GM18526 (cell line): Measurements from ENCODE around the gene SPAG8.

Experiments used
- POLR2A ChIP-seq: IDR thresholded peaks from 3 replicates; pipeline ENCODE4 v1.6.1; 2011; ENCODE audit not compliant: insufficient read length; ENCODE audit errors: extremely low read depth

SPAG8 gene

DNA sequence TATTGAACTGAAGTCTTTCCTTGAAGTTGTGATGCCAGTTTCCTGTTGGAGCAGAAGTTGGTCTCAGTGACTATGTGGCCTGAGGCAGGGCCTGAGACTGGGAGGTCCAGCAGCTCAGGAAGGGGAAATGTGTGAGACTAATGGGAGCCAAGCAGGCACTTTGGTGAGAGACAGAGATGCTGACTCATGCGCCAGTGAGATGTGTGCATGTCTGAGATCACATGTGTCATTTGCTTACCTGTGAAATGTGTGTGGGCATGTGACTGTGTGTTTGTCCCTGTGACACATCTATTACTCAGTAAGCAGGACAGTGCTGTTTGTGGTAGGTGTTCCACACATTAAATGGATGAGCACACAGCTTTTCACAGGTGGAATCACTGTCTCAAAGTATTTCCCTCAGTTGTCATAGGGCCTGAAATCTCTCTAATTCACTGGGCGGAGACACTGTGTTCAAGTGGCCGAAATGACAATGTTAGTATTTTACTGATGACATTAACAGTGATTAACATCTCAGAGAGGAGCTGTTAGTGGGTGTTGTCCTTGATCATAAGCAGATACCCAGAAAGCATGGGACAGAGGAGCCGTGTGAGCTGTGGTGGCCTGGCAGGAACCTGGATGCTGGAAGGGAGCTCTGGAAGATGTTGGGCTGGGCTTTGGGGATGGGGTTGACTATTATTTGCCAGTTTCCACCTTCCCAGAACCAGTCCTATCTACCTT, 13.2 kb downstream of the SPAG8 start:
- no peak for TF ChIP-seq POLR2A

DNA sequence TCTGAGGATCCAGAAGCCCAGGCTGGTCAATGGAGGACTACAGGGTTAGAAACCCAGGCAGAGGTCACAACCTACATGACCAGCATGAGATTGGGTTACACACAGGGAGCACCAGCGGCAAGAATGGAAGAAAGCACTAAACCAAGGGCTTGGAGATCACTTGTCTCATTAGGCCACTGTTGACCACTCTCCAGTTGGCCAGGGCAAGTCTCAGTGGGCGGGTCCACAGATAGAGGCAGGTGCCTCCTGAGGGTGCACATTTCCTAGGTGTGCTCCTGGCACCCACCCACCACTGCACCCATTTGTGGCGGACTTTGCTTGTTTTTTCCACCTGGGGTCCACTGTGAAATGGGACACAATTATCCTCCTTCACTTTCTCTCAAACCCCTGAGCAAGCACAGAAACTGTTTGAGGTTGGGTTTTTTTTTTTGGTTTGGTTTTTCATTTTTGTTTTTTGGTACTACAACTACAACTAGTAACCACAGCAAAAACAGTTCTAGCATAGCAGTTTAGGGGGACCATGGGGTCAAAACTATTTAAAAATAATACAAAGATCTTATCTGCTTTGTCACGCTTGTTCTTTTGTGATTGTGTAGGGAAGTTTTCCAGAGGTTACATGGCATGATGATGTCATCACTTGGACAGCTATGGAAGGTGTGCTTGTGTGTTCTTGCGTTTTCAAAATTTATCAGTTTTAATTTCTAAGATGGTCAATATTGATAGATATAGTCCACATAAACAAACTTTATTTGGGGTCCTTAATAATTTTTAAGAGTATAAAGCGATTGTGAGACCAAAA, 14.6 kb downstream of the SPAG8 start:
- no peak for TF ChIP-seq POLR2A

DNA sequence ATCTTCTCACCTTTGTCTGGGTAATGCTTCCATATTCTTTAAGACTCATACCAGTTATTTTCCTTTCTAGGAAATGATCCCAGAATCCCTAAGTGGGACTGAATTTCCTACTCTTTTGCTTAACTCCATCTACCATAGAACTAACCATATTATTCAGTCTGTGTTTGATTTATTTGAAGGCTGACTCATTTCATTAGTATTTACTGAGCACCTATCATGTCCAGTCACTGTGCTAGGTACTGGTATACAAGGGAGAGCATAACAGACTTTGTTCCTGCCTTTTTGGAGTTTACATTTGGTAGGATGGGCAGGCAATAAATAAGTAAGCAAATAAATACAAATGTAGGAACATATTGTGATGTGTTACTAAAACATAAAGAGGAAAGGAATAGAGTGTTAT, 16.4 kb downstream of the SPAG8 start:
- TF ChIP-seq POLR2A, result no peak

DNA sequence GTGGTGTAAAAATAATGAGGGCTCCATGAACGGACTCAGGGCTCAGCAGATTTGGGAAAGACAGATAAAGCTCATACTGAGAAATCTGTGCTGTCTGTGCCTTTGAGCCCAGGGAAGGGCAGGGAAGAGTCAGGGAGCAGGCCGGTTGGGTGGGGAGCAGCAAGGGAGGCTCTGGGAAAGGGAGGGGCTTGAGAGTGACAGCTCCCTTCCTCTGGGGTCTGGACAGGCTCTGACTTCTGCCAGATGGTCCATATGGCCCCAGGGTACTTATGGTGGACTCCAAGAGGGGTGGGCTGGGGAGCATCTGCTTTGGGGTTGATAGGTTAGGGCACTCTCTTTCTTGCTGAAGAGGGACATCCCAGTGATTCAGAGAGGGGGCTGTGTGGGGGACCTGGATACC, 18.6 kb downstream of the SPAG8 start:
- no peak for TF ChIP-seq POLR2A

DNA sequence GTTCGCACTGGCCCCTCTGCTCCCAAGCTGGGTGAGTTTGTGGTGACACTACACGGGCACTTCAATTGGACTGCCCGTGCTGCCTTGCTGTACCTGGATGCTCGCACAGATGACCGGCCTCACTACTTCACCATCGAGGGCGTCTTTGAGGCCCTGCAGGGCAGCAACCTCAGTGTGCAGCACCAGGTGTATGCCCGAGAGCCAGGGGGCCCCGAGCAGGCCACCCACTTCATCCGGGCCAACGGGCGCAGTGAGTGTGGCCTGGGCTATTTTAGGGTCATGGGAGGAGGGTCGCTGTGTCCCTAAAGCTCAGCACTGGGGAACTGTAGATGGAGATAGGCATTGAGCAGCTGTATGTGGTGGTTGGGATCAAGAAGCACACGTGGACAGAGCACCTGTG, 19.2 kb downstream of the SPAG8 start:
- TF ChIP-seq POLR2A, result no peak

DNA sequence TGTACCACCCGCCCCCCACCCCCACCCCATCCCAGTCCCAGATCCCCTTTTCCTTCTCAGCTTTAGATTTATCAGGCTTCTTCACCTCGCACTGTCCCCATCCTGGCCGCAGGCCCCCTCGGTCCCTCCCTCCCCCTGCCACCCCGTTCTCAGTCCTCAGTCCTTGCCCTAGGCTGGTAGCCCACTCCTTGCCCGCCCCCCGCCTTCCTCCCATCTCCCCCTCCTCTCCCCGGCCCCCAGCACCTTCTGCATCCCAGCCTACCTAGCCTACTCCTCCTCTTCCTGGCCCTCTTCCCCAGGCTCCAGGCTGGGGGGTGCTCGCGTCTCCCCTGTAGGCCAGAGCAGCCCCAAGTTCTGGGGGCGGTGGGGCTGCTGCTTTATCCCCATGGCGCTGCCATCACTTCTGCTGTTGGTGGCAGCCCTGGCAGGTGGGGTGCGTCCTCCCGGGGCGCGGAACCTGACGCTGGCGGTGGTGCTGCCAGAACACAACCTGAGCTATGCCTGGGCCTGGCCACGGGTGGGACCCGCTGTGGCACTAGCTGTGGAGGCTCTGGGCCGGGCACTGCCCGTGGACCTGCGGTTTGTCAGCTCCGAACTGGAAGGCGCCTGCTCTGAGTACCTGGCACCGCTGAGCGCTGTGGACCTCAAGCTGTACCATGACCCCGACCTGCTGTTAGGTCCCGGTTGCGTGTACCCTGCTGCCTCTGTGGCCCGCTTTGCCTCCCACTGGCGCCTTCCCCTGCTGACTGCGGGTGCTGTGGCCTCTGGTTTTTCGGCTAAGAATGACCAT, 19.8 kb downstream of the SPAG8 start:
- no peak for TF ChIP-seq POLR2A

DNA sequence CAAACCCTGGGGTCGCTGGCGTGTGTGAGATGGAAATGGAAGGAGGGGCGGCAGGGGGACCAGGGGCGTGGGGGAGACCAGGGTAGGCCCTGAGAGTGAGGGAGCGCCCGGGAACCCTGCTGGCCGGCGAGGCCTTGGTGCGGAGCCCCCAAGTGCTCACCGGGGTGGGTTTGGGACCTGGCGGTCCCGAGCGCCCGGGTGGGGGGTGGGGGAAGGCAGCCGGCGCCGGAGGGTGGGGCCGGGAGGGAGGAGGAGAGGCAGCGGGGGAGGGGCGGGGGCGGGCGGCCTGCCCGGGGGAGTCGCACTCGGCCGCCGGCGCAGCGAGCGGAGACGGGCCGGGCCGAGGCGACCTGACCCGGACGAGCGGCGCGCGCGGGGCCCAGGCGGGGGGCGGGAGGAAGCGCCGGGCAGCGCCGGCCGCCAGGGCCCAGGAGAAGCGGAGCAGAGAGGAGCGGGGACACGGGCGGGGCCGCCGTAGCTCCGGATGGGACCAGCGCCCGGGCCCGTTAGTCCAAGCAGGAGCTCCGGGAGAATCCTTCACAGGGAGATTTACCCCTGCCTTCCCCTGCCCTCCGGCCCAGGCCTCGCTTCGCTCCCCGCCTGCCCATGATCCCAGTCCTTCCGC, 20.7 kb downstream of the SPAG8 start, which contains the start of gene NPR2:
TSS of gene NPR2 (plus strand) at position 295 of the 625 bp plus-strand sequence. CDS start 818 bp downstream, outside the sequence.
- TF ChIP-seq POLR2A, result no peak

DNA sequence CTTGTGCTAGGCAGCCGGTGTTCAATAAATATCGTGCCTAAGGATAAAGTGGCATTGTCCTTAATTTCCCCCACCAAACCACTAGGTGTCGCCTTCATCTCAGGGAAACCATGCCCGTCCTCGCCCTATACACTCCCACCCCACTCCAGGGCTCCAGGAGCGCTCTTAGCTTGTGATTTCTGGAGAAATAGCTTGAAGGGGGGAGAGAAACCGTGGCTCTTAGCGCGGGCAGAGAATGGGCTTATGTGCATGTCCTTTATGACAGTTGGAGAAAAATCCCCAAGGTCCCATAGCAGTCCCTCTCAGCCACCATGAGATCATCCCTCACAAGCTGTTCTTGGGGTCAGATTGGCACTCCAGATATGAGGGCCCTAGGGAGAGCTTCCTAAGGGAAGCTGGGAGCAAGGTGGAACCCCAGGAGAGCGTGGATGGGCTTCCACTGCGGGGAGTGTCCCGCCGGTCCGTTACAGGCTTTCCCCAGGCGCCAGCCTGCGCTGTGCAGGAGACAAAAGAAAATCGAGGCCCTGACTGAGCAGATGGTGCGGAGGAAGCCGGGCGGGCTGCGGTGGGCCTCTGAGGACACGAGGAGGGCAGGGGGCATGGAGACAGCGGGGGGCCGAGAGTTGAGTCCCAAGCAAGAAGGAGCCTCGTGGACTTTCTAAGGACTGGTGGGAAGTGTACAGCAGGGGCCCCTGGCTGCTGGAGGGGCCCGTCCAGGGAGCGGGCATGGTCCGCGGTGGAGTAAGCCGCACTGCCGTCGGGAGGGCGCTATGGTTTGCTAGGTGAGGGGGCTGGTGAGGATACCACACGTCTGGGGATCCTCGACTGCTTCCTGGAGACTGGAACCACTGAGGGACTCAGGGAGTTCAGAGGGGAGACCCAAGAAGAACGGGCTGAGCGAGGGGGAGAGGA, 21.4 kb downstream of the SPAG8 start:
- TF ChIP-seq POLR2A, result no peak

DNA sequence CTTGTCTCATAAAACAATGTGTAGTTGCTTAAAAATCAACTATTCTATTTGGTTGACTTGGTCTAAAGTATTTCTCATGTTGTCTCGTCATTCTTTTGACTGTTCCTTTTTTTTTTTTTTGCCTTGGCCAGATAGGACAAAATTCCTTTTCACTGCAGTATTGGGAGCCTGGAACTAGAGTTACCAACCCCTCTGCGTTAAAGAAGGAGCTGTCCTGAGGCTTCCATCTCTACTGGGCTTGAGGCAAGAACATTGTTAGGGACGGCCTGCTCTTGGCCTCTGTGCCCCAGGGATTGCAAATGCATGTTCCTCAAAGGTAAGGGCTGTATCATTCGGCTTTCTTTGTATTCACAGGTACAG, 22.1 kb downstream of the SPAG8 start:
- no peak for TF ChIP-seq POLR2A

DNA sequence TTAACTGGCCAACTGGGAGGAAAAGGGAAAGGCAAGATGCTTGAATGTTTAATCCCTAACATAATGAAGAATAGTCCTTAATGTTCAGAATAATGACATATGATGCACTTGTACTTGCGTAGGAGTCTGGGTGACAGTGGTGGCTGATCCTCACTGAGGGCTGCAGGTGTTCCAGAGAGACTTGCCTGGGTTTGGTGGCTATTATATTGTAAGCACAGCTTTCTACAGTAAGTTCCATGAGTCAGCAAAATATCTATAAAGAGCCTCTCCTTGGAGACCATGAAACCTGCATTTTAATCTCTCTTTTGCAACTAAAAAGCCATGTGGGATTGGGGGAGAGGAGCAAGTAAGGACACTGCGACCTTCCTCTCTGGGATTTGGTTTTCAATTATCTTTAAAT, 22.5 kb downstream of the SPAG8 start:
- no peak for TF ChIP-seq POLR2A

DNA sequence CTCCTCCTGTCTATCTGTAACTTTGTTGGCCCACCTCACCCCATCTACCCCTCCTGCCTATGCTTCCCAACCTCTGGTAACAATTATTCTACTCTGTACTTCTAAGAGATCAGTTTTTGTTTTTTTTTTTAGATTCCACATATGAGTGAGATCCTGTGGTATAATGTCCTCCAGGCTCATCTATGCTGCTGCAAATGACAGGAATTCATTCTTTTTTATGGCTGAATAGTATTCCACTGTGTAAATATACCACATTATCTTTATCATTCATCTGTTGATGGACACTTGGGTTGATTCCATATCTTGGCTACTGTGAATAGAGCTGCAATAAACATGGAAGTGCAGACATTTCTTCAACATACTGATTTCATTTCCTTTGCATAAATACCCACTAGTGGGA, 28.6 kb downstream of the SPAG8 start:
- TF ChIP-seq POLR2A, result no peak

DNA sequence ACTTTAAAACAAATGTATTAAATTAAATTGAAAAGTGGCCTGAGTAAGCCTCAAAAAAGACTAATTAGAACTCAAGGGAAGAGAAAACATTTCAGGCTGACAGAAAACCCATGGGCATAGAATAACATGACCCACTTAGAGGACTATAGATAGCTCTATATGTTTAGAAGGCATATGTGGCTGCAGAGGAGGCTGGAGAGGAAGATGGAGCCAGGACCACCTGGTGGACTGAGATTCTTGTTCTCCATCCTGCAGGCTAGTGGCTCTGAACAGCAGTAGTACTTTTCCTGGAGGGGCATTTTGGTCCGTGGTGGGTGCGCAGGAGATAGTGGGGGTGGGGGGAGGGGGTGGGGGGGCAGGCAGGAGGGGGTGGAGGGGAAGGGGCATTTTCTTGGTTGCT, 31.0 kb downstream of the SPAG8 start:
- TF ChIP-seq POLR2A, result no peak

DNA sequence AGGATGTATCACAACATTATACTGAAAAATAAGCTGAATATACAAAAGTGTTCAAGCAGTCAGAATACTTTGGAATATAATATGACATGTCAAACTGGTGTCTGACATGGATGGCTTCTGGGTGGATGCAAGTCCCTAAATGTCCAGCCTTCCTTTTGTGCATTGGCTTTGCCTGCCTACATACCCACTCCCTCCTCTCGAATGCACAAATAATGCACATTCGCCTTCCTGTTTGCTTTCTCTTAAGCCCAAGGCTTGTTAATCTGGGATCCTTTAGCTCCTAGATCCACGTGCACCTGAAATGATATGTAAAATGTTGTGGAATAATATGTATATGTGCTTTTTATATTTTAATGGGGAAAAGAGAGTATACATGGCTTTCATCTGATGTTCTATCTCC, 33.6 kb downstream of the SPAG8 start:
- no peak for TF ChIP-seq POLR2A

DNA sequence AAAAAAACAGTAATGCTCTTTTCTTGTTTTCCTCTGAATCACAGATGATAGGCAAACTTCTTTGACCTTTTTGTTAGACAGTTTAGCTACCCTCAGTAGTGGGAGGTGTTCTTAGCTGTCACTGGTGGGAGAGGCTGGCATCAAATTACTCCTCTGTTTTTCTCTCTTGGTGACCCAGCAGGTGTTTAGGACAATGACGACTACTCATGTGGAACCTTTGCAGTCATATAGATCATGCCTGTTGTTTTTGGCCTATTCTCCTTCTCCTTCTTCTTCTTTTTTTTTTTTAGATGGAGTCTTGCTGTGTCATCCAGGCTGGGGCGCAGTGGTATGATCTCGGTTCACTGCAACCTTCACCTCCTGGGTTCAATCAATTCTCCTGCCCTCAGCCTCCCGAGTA, 36.0 kb downstream of the SPAG8 start:
- no peak for TF ChIP-seq POLR2A
